GM12872 (cell line): Measurements from ENCODE around the gene TNNI2.

Experiments
- TF ChIP-seq, protein P1 (sequence below): IDR thresholded peaks from 3 replicates; pipeline ENCODE4 v1.5.1; 2011; ENCODE audit warnings: low read depth, mild to moderate bottlenecking, low read length, moderate library complexity; ENCODE audit not compliant: insufficient read depth

TNNI2 gene

DNA sequence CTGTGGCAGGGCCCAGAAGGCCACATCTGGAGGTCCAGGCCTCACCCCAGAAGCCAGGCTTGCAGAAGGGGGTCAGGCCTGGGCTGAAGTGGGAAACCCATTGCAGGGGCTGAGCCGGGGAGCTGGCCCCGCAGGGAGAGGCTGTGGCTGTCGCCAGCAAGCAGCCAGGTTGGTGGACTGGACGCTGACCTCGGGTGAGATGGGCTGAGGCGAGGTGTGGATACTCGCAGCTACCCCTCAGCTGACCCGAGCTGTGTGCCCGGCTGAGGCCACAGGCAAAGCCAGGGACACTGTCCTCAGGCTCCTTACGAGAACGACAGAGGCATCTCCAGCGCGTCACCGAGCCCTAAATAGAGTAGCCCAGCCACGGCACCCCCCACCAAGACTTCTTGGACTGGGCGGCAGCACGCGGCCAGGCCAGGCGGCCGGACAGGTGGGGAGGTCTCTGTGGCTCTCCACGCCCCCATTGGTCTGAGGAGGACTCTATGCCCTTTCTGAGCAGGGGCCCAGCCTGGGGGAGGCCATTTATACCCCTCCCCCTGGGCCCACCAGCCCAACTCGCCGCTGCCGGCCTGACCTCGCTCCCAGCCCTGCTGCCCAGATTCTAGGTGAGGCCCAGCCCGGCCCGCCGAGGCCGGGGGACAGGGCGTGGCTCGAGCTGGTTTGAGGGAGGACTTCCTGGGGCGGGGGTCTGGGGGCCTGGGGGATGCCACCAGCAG lies at the start of gene TNNI2:
TSS of gene TNNI2 (plus strand) at position 556 of the 719 bp plus-strand sequence. CDS start 716 bp downstream, outside the sequence.
- TF ChIP-seq, protein P1, sequence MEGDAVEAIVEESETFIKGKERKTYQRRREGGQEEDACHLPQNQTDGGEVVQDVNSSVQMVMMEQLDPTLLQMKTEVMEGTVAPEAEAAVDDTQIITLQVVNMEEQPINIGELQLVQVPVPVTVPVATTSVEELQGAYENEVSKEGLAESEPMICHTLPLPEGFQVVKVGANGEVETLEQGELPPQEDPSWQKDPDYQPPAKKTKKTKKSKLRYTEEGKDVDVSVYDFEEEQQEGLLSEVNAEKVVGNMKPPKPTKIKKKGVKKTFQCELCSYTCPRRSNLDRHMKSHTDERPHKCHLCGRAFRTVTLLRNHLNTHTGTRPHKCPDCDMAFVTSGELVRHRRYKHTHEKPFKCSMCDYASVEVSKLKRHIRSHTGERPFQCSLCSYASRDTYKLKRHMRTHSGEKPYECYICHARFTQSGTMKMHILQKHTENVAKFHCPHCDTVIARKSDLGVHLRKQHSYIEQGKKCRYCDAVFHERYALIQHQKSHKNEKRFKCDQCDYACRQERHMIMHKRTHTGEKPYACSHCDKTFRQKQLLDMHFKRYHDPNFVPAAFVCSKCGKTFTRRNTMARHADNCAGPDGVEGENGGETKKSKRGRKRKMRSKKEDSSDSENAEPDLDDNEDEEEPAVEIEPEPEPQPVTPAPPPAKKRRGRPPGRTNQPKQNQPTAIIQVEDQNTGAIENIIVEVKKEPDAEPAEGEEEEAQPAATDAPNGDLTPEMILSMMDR = no peak

DNA sequence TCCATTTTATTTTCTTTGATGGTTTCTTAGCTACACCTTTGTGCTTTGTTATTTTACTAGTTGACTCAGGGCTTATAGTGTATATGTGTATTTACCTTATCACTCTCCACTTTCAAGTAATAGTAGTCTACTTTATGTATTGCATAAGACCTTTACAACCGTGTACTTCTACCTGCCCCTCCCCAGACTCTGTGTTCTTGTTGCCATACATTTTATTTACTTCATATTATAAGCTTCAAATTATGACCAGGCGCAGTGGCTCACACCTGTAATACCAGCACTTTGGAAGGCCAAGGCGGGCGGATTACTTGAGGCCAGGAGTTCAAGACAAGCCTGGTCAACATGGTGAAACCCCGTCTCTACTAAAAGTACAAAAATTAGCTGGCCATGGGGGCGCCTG lies 46.9 kb upstream of the TNNI2 start:
- TF ChIP-seq, protein P1 = no peak

DNA sequence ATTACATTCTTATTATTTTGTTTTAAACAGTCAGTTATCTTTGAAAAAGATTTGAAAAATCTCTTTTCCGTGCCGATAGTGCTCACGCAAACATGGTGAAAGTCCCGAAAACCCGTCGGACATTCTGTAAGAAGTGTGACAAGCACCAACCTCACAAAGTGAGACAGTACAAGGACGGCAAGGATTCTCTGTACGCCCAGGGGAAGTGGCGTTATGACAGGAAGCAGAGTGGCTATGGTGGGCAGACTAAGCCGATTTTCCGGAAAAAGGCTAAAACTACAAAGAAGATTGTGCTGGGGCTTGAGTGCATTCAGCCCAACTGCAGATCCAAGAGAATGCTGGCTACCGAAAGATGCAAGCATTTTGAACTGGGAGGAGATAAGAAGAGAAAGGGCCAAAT lies 46.3 kb upstream of the TNNI2 start:
- TF ChIP-seq, protein P1 = no peak

DNA sequence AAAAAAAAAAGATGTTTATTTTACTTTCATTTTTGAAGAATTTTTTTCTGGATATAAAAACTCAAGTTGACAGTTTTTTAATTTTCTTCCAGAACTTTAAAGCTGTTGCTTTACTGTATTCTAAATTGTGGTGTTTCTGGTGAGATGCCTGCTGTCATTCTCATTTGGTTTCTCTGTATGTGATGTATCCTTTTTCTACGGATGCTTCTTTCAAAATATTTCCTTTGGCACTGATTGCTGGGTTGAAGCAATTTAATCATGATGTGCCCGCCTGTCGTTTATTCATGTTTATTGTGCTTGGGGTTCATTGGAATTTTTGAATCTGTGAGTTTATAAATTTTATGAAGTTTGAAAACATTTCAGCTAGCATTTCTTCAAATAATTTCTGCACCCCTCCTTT lies 45.7 kb upstream of the TNNI2 start:
- TF ChIP-seq, protein P1 = no peak

DNA sequence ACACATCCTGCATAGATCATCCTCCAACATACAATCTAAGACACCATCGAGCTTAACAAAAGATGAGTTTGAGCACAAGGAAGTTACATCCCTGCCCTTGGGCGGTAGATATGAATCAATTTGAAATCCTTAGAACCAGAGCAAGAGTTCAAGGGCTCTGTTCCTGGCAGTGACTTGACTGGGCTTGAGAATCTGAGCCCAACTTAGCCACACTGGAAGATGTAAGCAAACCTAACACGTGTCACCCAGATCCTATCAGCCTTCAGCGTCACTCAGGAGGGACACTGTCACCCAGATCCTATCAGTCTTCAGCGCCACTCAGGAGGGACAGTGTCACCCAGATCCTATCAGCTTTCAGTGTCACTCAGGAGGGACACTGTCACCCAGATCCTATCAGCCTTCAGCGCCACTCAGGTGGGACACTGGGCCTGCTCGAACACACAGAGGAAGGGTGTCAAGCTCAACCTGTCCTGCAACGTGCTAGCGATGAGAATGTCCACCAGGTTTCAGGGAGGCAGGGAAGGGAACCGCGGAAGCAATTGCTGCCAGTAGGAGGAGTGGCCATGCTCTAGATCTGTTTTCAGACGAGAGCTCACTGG lies 42.3 kb upstream of the TNNI2 start:
- TF ChIP-seq, protein P1 = no peak

DNA sequence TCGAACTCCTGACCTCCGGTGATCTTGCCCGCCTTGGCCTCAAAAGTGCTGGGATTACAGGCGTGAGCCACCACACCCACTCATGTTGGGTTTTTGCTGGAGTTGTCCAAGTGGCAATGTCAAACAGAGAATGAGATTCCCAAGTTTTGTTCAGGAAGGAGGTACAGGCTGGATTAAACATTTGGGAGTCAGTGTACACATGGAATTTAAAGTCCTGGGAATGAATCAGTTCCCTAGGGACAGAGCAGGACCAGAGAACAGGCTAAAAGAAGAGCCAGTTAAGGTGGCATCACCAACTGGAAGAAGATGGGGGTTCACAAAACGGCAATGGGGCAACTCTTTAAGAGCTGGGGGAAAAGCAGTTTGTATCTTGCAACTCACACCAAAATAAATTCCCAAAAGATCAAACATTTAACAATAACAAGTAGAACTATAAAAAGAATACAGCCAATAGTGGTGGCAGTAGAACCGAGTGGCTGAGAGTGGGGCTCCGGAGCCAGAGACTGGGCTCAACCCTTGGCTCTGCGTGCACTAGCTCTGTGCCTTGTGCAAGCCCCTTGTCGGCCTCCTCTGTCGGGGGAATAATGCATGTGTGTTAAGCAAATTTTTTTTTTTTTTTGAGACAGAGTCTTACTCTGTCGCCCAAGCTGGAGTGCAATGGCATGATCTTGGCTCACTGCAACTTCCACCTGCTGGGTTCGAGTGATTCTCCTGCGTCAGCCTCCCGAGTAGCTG lies 41.2 kb upstream of the TNNI2 start:
- TF ChIP-seq, protein P1 = no peak

DNA sequence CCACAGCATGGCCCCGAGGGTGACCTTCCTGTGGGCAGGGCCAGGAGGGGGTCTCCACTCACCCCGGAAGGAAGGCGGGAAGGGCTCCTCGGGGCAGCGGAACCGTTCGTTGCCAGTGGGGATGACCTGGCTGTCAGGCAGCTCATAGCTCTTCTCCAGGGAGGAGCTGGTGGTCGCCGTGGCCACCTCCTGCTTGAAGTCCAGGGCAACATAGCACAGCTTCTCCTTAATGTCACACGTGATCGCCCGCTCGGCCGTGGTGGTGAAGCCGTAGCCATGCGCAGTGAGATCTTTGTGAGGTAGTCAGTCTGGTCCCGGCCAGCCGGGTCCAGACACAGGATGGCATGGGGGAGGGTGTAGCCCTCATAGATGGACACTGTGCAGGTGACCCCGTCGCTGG lies 35.5 kb upstream of the TNNI2 start:
- TF ChIP-seq, protein P1 = no peak
